GM18861 (cell line): Measurements from ENCODE around the gene BCL2L11.
A peak's percentile ranks its signal among the peaks of the same experiment; 100 is the strongest.

ENCODE experiments used
- ATAC-seq: cut with Tn5 transposase; IDR thresholded peaks from one replicate; pipeline ENCODE4 v1.9.1; 2021; ENCODE audit not compliant: unreplicated experiment

Gene BCL2L11

GRCh38 chr2:111142101-111142500 lies 21.4 kb downstream of the BCL2L11 start:
- ATAC-seq = no peak

- no peak for ATAC-seq
These were observed 22.6 kb downstream of the BCL2L11 start for GRCh38 chr2:111143107-111143842.

DNA sequence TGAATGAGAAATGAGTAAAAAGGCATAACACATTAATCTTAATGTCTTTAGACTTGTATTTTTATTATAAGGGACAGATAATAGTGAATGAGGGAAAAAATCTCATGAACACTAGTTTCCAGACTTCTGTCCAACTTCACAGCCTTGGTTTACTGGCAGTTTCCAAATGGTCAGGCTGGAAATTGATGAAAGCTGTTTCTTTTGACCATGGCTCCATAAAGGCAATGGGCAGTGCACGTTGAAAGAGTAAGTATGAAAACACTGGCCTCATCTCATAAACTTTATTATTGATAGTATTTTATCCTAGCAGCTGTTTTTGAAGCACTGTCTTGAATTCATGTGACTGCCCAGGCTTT lies 23.1 kb downstream of the BCL2L11 start:
- ATAC-seq = no peak

GRCh38 chr2:111145103-111145760 lies 24.5 kb downstream of the BCL2L11 start:
- no peak for ATAC-seq

GRCh38 chr2:111145951-111146350 lies 25.2 kb downstream of the BCL2L11 start:
- no peak for ATAC-seq

DNA sequence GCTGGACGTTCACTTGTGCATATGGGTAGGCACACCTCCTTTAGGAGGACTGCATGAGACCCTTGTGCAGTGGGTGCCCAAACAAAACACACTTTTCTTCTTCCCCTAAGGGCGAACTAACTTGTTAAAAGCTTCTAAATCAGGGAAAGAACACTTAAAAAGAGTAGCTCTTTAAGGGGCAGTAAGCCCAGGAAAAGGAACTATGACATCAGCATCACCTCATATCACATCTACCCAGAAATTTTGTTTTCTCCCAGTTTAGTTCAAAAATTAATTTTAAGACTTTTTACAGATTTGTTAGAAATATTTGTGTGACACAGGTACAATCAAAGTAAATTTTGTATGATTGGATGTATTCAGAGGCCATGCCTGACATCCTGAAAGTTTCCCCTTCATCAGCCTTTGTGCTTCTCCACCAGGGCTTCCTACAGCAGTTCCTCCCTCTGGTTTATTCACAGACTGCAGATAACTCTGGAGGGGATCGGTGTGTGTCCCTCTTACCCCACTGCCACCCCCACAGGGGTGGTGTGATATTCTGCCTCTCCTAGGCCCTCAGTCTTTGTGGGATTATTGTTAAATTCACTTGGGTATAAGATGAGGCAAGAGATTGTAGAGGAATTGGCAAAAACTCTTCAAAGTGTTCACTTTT lies 27.6 kb downstream of the BCL2L11 start:
- ATAC-seq = no peak

GRCh38 chr2:111148925-111149324 lies 28.2 kb downstream of the BCL2L11 start:
- ATAC-seq = no peak

DNA sequence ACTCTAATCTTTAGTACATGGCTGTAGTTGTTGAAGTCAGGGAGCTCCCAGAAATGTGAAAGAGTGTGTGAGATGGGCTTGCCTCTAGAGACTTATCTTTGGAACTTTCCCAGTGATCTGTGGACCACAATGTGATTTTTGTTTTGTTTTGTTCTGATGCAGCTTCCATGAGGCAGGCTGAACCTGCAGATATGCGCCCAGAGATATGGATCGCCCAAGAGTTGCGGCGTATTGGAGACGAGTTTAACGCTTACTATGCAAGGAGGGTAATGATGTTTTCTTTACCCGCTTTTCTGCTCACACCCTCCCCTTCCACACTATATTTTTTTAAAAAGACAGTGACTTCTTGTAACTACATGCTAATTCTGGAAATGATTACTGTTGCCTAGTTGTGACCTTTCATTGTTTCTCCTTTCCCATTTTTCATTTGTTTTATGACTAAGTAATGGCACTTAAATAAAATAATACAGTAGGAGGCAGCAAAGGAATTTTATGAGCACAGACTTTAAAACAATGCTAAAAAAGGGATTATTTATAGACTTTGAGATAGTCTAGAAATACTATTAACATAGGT lies 29.3 kb downstream of the BCL2L11 start:
- ATAC-seq = no peak

DNA sequence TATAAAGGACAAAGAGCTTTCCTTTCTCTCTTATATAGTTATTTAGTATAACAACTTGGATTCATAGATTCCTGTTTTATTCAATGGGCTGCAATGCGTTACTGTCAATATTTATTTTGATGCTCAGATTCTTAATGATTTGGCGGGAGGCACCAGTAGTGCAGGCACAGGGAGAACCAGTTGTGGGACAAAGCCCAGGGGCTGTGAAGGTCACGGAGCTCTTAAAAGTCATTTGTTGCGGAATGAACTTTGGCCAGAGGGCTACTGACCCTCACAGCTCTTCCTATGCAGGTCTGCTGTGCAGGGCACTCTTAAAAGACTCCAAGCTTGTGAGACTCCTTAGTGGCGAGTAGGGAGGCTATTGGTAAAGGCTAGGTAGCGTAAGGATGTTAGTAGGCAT lies 34.0 kb downstream of the BCL2L11 start:
- no peak for ATAC-seq

GRCh38 chr2:111155610-111156009 lies 34.9 kb downstream of the BCL2L11 start:
- no peak for ATAC-seq

DNA sequence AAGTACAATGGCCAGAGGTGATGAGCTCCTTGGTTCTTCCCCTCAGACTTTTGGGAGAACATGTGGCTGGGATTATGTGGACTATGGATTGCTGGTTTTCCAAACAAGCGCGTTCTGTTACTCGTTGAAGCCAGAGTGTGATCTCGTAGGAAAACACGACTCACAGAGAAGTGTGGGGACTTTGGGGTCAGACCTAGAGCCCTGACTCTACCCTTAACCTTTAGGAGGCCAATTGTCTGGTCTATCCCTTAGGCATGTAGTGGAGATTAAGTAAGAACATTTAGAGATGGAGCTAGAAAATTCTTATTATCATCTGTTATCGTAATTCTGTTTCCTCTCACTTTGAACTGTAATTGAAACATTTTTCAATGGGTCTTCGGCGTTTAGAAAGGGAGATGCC lies 35.8 kb downstream of the BCL2L11 start:
- no peak for ATAC-seq

- peak; percentile 30 for ATAC-seq
These were observed 36.5 kb downstream of the BCL2L11 start for GRCh38 chr2:111157071-111157661.

GRCh38 chr2:111157798-111158197 lies 37.1 kb downstream of the BCL2L11 start:
- peak; percentile 41 for ATAC-seq

DNA sequence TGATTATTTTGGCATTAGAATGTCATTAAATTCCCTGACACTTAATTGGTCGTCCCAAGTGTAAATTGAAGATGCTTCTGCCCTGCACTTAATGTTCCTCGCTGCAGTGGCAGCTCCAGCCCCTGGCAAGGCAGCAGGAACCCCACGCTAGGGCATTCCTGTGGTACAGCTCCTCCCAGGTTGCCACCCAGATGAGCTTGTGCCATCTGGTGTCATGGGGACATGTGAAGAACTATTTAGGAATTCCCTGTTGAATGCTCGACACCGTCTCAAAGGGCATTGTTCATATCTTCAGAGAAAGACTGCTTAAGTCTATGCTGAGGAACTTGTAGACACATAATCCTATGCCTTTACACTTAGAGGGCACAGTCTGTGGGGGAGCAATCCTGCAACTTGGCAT lies 38.9 kb downstream of the BCL2L11 start:
- no peak for ATAC-seq

GRCh38 chr2:111160758-111161157 lies 40.0 kb downstream of the BCL2L11 start:
- ATAC-seq = no peak

DNA sequence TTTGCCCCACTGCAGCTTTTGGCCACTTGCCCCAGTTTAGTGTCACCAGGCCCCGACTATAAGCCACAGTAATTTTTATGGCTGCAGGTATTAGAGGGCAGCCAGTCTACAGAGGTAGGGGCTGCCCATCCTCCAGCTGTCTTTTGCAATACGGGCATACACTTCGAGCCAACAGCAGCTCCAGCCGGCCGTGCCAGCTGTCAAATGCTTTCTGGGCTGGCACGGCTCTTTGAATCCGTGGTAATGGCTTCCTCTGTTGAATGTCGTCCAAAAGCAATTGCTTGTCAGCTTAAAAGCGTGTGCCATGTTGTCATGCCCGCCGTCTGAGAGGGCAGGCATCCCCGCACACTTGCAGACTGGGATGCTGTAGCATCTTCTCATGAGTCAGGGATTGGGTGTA lies 41.3 kb downstream of the BCL2L11 start:
- no peak for ATAC-seq

DNA sequence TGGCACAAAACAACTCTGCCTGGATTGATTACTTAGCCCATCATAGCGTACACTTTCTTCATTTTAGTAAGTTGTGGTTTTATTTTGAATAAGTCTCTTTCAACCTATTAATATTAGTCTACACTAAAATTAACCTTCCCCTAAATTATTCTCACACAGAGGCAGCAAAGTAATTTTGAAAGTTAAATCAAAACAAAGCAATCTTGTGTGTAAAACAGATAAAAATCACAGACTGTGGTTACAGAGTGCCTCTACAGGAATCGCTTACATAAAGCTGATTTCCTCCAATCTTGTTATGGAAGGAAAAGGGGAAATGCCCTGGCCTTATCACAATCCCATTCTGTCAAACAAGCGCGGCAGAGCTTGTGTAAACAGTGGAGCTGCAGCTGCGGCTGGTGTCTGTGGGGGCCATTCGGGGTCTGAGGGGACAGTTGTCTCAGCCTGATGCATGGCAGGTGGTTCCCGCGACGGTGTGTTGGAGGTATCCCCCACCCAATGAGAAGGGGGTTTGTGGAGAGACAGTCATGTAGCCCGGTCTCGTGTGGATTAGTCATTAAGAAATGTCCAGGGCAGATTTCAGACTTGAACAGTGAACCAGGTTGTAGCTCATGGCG lies 42.1 kb downstream of the BCL2L11 start:
- no peak for ATAC-seq

DNA sequence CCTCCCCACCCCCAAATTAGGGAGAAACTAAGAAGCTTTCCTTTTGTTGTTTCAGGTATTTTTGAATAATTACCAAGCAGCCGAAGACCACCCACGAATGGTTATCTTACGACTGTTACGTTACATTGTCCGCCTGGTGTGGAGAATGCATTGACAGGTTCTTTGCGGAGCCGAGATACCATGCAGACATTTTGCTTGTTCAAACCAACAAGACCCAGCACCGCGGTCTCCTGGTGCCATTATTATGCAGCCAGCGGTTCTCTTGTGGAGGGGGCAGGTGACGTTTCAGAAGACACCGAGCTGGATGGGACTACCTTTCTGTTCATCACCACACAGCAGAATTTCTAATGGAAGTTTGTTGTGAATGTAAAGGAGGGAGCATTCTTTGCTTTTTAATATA lies 43.4 kb downstream of the BCL2L11 start:
- ATAC-seq = no peak

- ATAC-seq = no peak
These were observed 44.4 kb downstream of the BCL2L11 start for GRCh38 chr2:111165084-111165483.

DNA sequence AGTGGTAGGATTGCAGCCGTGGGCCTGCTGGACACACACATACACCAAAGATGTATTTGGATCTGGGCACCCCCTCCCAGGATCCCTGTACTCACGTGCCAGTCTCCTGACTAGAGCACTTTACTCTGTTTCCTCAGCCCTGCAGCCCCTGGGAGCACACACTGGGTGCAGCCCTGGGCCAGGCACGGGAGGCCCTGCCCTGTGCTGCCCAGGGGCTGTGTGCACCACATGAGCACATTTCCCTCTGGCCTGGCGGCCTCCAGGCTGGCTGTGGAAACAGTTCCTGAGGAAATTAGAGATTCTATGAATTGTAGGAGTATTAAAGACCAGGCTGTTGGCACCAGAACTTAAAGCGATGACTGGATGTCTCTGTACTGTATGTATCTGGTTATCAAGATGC lies 45.4 kb downstream of the BCL2L11 start:
- ATAC-seq = no peak
